Loucy (cell line): ENCODE results near the gene NADK2.

ENCODE experiments used
- CTCF ChIP-seq: fragments of 200-600 bp; sonication (generic); conservative IDR thresholded peaks from 2 replicates; pipeline ENCODE4 v1.5.1; 2014; ENCODE audit warnings: mild to moderate bottlenecking, antibody characterized with exemption, low read length
- EZH2phosphoT487 ChIP-seq: fragments of 200-600 bp; IDR thresholded peaks from 2 replicates; pipeline ENCODE4 v1.6.1; 2018; ENCODE audit warnings: antibody characterized with exemption, mild to moderate bottlenecking, moderate library complexity, borderline replicate concordance

GRCh38 chr5:36241631-36242533 lies at the start of gene NADK2:
- TF ChIP-seq CTCF (peak; percentile 62), EZH2phosphoT487 (no peak)
